Endothelial cell of umbilical vein (primary cell): ENCODE results near the gene SSH2. TPM values are rescaled to one million over a fixed set of nuclear protein-coding genes. Genes with fewer than 3 reads are reported as not detected.

Source experiments
- BruUV-seq: library from RNA; stranded (reverse); fragments of 400-500 nt; replicated peaks from 2 replicates; lab custom pipeline; 2021; lab: Mats Ljungman, UMichigan
- CTCF ChIA-PET: fragments of 300-600, 350-600 bp; sonication (Branson Sonifier 250); formaldehyde crosslinking; loops from one replicate; lab custom pipeline; 2021; ENCODE audit warnings: antibody characterized with exemption, inconsistent platforms; lab: Charles Lee
- POLR2A ChIA-PET: fragments of 300-600, 350-600 bp; sonication (Branson Sonifier 250); formaldehyde crosslinking; loops from one replicate; lab custom pipeline; 2021; ENCODE audit warnings: antibody characterized with exemption, inconsistent platforms; lab: Charles Lee
- DNase-seq: peaks from one replicate; pipeline ENCODE4 v3.0.0-alpha.2; 2011; ENCODE audit warnings: low read depth, low spot score
- FAIRE-seq: peaks from 2 replicates; lab custom pipeline; 2011; peaks lifted over from hg19 to GRCh38; lab: Jason Lieb, UNC
- H2AFZ ChIP-seq: 2 replicates; pipeline ENCODE4 v1.6.0; 2012; ENCODE audit warnings: low read depth, low read length, control low read depth, inconsistent platforms
- H3K27ac ChIP-seq: 2 replicates; pipeline ENCODE4 v1.5.1; 2011; ENCODE audit warnings: low read depth, mild to moderate bottlenecking, control low read depth, low read length, moderate library complexity; ENCODE audit not compliant: insufficient read depth
- H3K27me3 ChIP-seq, 2 experiments: 2 replicates each; pipeline versions ENCODE4 v1.6.0 to v1.6.1; 2011; ENCODE audit warnings: low read length in 2 of 2, mixed read lengths in 1 of 2; ENCODE audit not compliant: control insufficient read depth in 2 of 2, insufficient read depth in 2 of 2
- H3K36me3 ChIP-seq, 2 experiments: 2 replicates in 1 of 2; 3 replicates in 1 of 2; pipeline ENCODE4 v1.5.1; 2011; ENCODE audit warnings: low read length in 2 of 2, mild to moderate bottlenecking in 1 of 2, moderate library complexity in 1 of 2; ENCODE audit not compliant: control insufficient read depth in 2 of 2, insufficient read depth in 2 of 2; ENCODE audit errors: extremely low read depth in 1 of 2
- H3K4me1 ChIP-seq: 3 replicates; pipeline ENCODE4 v1.5.1; 2011; ENCODE audit warnings: mild to moderate bottlenecking, low read length; ENCODE audit not compliant: control insufficient read depth, insufficient read depth; ENCODE audit errors: extremely low read depth
- H3K4me2 ChIP-seq: 2 replicates; pipeline ENCODE4 v1.6.1; 2011; ENCODE audit warnings: low read length, control low read depth, mixed read lengths; ENCODE audit not compliant: insufficient read depth
- H3K4me3 ChIP-seq, 3 experiments: fragments of 200-600 bp in 1 of 3; sonication (generic), shearing (Covaris generic) in 1 of 3; replicated peaks in 1 of 3; 2 replicates each; pipeline ENCODE4 v1.5.1; 2011 to 2016; ENCODE audit warnings: control low read depth in 3 of 3, low read length in 3 of 3, mild to moderate bottlenecking in 2 of 3, inconsistent platforms in 1 of 3, low read depth in 1 of 3, moderate library complexity in 1 of 3; ENCODE audit not compliant: insufficient read depth in 1 of 3
- H3K79me2 ChIP-seq: 2 replicates; pipeline ENCODE4 v1.6.0; 2012; ENCODE audit warnings: low read length, inconsistent platforms; ENCODE audit not compliant: control insufficient read depth, insufficient read depth
- H3K9ac ChIP-seq: replicated peaks from 2 replicates; pipeline ENCODE3; 2011; ENCODE audit warnings: low read length, control low read depth; ENCODE audit not compliant: insufficient read depth; ENCODE audit errors: extremely low read depth
- H3K9me1 ChIP-seq: replicated peaks from 3 replicates; pipeline ENCODE4 v1.6.0; 2011; ENCODE audit warnings: mild to moderate bottlenecking, low read length; ENCODE audit not compliant: control insufficient read depth, insufficient read depth; ENCODE audit errors: extremely low read depth
- H3K9me3 ChIP-seq: replicated peaks from 2 replicates; pipeline ENCODE4 v1.5.1; 2012; ENCODE audit warnings: low read length, inconsistent platforms; ENCODE audit not compliant: control insufficient read depth, insufficient read depth
- H4K20me1 ChIP-seq: replicated peaks from 2 replicates; pipeline ENCODE3; 2011; ENCODE audit warnings: mild to moderate bottlenecking, low read length; ENCODE audit not compliant: control insufficient read depth, insufficient read depth; ENCODE audit errors: extremely low read depth
- CTCF ChIP-seq, 2 donors: IDR thresholded peaks; 1 replicate in 1 of 2; 2 replicates in 1 of 2; pipeline ENCODE4 v1.5.1; 2011; ENCODE audit warnings: low read length in 2 of 2, mild to moderate bottlenecking in 2 of 2, moderate library complexity in 2 of 2, control low read depth in 1 of 2, inconsistent platforms in 1 of 2, low read depth in 1 of 2; ENCODE audit not compliant: insufficient read depth in 1 of 2; ENCODE audit errors: extremely low read depth in 1 of 2
- EZH2 ChIP-seq: IDR thresholded peaks from 2 replicates; pipeline ENCODE4 v1.6.1; 2012; ENCODE audit warnings: borderline replicate concordance, low read depth, mild to moderate bottlenecking, moderate library complexity, low read length, inconsistent platforms; ENCODE audit not compliant: severe bottlenecking
- FOS ChIP-seq: IDR thresholded peaks from 2 replicates; pipeline ENCODE4 v1.6.1; 2011; ENCODE audit warnings: mild to moderate bottlenecking, low read length, moderate library complexity, borderline replicate concordance; ENCODE audit not compliant: insufficient read depth
- GATA2 ChIP-seq: IDR thresholded peaks from 2 replicates; pipeline ENCODE4 v1.7.0; 2011; ENCODE audit warnings: low read depth, mild to moderate bottlenecking, moderate library complexity, mixed read lengths, low read length; ENCODE audit not compliant: insufficient read length, insufficient read depth
- JUN ChIP-seq: IDR thresholded peaks from 2 replicates; pipeline ENCODE4 v1.6.1; 2011; ENCODE audit warnings: borderline replicate concordance, low read depth; ENCODE audit not compliant: insufficient read length, insufficient read depth
- MAX ChIP-seq: IDR thresholded peaks from 2 replicates; pipeline ENCODE4 v1.6.1; 2011; ENCODE audit not compliant: insufficient read depth, insufficient read length
- MYC ChIP-seq: IDR thresholded peaks from one replicate; pipeline ENCODE4 v1.6.1; 2011; ENCODE audit warnings: mild to moderate bottlenecking, low read depth, low read length
- POLR2A ChIP-seq: IDR thresholded peaks from 2 replicates; pipeline ENCODE4 v1.6.1; 2012; ENCODE audit warnings: low read depth, mild to moderate bottlenecking, control low read depth, low read length
- POLR2AphosphoS5 ChIP-seq: IDR thresholded peaks from 2 replicates; pipeline ENCODE4 v1.6.1; 2012; ENCODE audit warnings: low read depth, mild to moderate bottlenecking, control low read depth, low read length, moderate library complexity; ENCODE audit not compliant: insufficient read depth
- dilution Hi-C: fragments of 300-500 bp; cut with MboI; formaldehyde crosslinking; loops from one replicate; pipeline ENCODE4 v1.15.0; 2019; ENCODE audit warnings: low sequenced_read_pairs; ENCODE audit not compliant: extremely low pct_ligation_motif_present
- intact Hi-C: fragments of 100-400 bp; cut with micrococcal nuclease; formaldehyde crosslinking; loops from one replicate; pipeline ENCODE4 v1.10.0; 2022
- polyA plus RNA-seq, 4 experiments: library from polyadenylated mRNA; depleted of rRNA in 3 of 4; stranded (reverse) in 3 of 4; unstranded in 1 of 4; fragments of >200 nt; gene quantifications; 2 replicates each; pipeline versions ENCODE4 v1.2.1 to v1.2.3, GENCODE V29; 2011 to 2012; ENCODE audit warnings: missing spikeins in 1 of 4
- total RNA-seq: library from RNA; stranded (reverse); gene quantifications from 2 replicates; pipeline ENCODE4 v1.2.3, GENCODE V29; 2021

The SSH2 gene
- total and polyA plus RNA-seq, 2 donors (not counting 3 experiments of a cell fraction or from before 2014, with no cell fraction given): 24.6 to 60.9 TPM

- Histone ChIP-seq H3K4me1 (no peaks in the 10 kb centered on the region), H3K9me3 (no peaks in the 10 kb centered on the region), H3K9ac (no peak overlapping the region), H4K20me1 (peaks cover 8% of the 10 kb centered on the region), H3K4me3 (no peak overlapping the region), H3K79me2 (peaks cover 2% of the 10 kb centered on the region), H3K9me1 (no peaks in the 10 kb centered on the region), H3K36me3 (no peaks in the 10 kb centered on the region), H3K4me2 (no peak overlapping the region), H2AFZ (no peak overlapping the region), H3K27me3 (no peaks in the 10 kb centered on the region), H3K27ac (no peak overlapping the region)
- intact Hi-C loops (no loop called here), dilution Hi-C loops (no loop called here)
- POLR2A ChIA-PET: interaction anchor here (0.7 kb wide), 1 partner anchor 87 kb away, joined by 4 read pairs; no protein-coding TSS in a partner anchor
- no peak for DNase-seq
- CTCF ChIA-PET: interaction anchor here (1.0 to 4.2 kb wide), 12 partner anchors 10 to 249 kb away, joined by 3 to 201 read pairs (median 10); partner anchors contain the start of gene SSH2
- no TSS peak for BruUV-seq
- FAIRE-seq: no peak
- no peak for TF ChIP-seq POLR2AphosphoS5
- no peak for TF ChIP-seq MYC
- TF ChIP-seq MAX: no peak
- no peak for TF ChIP-seq CTCF (IDR thresholded peaks at IDR 0.05; ENCODE audit: extremely low read depth in 1 of 2, insufficient read depth in 1 of 2, low read depth in 1 of 2, low read length in 2 of 2)
- TF ChIP-seq EZH2: no peak
- TF ChIP-seq FOS: no peak
- no peak for TF ChIP-seq JUN
- no peak for TF ChIP-seq POLR2A
- TF ChIP-seq GATA2: no peak
These were observed 63.2 kb downstream of the SSH2 start for GRCh38 chr17:29866746-29867404.
